Measurements from ENCODE around the gene PCBD2.
"Not testable (repeated sequence)": the region's sequence is repeated elsewhere in the genome, so short reads cannot be mapped to it uniquely, and the experiment has no call there.

Gene PCBD2

GRCh38 chr5:134963098-134963497 is 58.2 kb downstream of the PCBD2 start:
- no peak for DNase-seq (ENCODE audit: low read depth)

GRCh38 chr5:134964359-134965270 is 59.7 kb downstream of the PCBD2 start:
- no peak for DNase-seq (ENCODE audit: low read depth)

GRCh38 chr5:134965271-134965825 is 60.4 kb downstream of the PCBD2 start:
- no peak for DNase-seq (ENCODE audit: low read depth)

GRCh38 chr5:134967607-134968006 is 62.7 kb downstream of the PCBD2 start, which contains the start of gene CATSPER3:
TSS of gene CATSPER3 (plus strand) at chr5:134967907. CDS start at chr5:134967992, 85 bp downstream.
- DNase-seq (ENCODE audit: low read depth), result no peak

- DNase-seq (ENCODE audit: low read depth), result no peak
These were observed 63.1 kb downstream of the PCBD2 start for GRCh38 chr5:134968055-134968454.

- no peak for DNase-seq (ENCODE audit: low read depth)
These were observed 64.2 kb downstream of the PCBD2 start for GRCh38 chr5:134969166-134969565.

- no peak for DNase-seq (ENCODE audit: low read depth)
These were observed 70.3 kb downstream of the PCBD2 start for GRCh38 chr5:134975078-134975715.

- DNase-seq (ENCODE audit: low read depth), result no peak
These were observed 70.9 kb downstream of the PCBD2 start for GRCh38 chr5:134975843-134976242.

GRCh38 chr5:134976841-134977240 is 71.9 kb downstream of the PCBD2 start:
- DNase-seq (ENCODE audit: low read depth), result no peak

- DNase-seq (ENCODE audit: low read depth), result no peak
These were observed 74.5 kb downstream of the PCBD2 start for GRCh38 chr5:134979416-134979815.

GRCh38 chr5:134982230-134982629 is 77.3 kb downstream of the PCBD2 start:
- no peak for DNase-seq (ENCODE audit: low read depth)

- no peak for DNase-seq (ENCODE audit: low read depth)
These were observed 84.4 kb downstream of the PCBD2 start for GRCh38 chr5:134989266-134989830.

GRCh38 chr5:134990183-134990582 is 85.3 kb downstream of the PCBD2 start:
- not testable (repeated sequence) for DNase-seq (ENCODE audit: low read depth)

- no peak for DNase-seq (ENCODE audit: low read depth)
These were observed 87.2 kb downstream of the PCBD2 start for GRCh38 chr5:134992148-134992547.

- DNase-seq (ENCODE audit: low read depth), result no peak
These were observed 88.2 kb downstream of the PCBD2 start for GRCh38 chr5:134993161-134993560.

- no peak for DNase-seq (ENCODE audit: low read depth)
These were observed 89.7 kb downstream of the PCBD2 start for GRCh38 chr5:134994560-134995156.

- DNase-seq (ENCODE audit: low read depth), result no peak
These were observed 91.0 kb downstream of the PCBD2 start for GRCh38 chr5:134995850-134996402.

- DNase-seq (ENCODE audit: low read depth), result no peak
These were observed 92.1 kb downstream of the PCBD2 start for GRCh38 chr5:134997015-134997414.

GRCh38 chr5:134998068-134998467 is 93.1 kb downstream of the PCBD2 start:
- DNase-seq (ENCODE audit: low read depth), result not testable (repeated sequence)

GRCh38 chr5:135004376-135004775 is 99.4 kb downstream of the PCBD2 start:
- no peak for DNase-seq (ENCODE audit: low read depth)

GRCh38 chr5:135005076-135005475 is 100.1 kb downstream of the PCBD2 start:
- DNase-seq (ENCODE audit: low read depth), result no peak

GRCh38 chr5:135007305-135007704 is 102.4 kb downstream of the PCBD2 start:
- DNase-seq (ENCODE audit: low read depth), result no peak

All from T follicular helper cell (primary cell).